Measurements from ENCODE around the gene XIRP1. TPM values are rescaled to one million over a fixed set of nuclear protein-coding genes. Genes with fewer than 3 reads are reported as not detected.
"Not testable (repeated sequence)": the region's sequence is repeated elsewhere in the genome, so short reads cannot be mapped to it uniquely, and the experiment has no call there.

XIRP1 gene
- total and polyA plus RNA-seq, 2 donors (not counting 1 experiment from before 2014, with no cell fraction given), result 0.05 TPM; not detected in 1

GRCh38 chr3:39173318-39174125 is 18.9 kb downstream of the XIRP1 start:
- H3K27me3 ChIP-seq (ENCODE audit: control insufficient read depth, insufficient read depth, low read length), result no peaks in the 10 kb centered on the region
- H3K9me3 ChIP-seq (ENCODE audit: control insufficient read depth, insufficient read depth, low read depth, low read length), result no peaks in the 10 kb centered on the region
- no peak overlapping the region for H3K9ac ChIP-seq (ENCODE audit: insufficient read depth, low read length)
- no peaks in the 10 kb centered on the region for H3K36me3 ChIP-seq (ENCODE audit: control insufficient read depth, insufficient read depth, low read length)
- no peak overlapping the region for H3K4me2 ChIP-seq (ENCODE audit: extremely low read depth, insufficient read depth, low read length)
- peaks cover 9% of the 10 kb centered on the region for H3K4me1 ChIP-seq (ENCODE audit: control insufficient read depth, extremely low read depth, insufficient read depth, low read length)
- H3K4me3 ChIP-seq (replicated peaks in 1 of 4; ENCODE audit: control extremely low read depth in 1 of 4, insufficient read depth in 1 of 4, low read depth in 3 of 4, low read length in 4 of 4), result no peak overlapping the region
- DNase-seq (ENCODE audit: low read depth in 2 of 2), result no peak
- H3K79me2 ChIP-seq (ENCODE audit: control insufficient read depth, insufficient read depth, low read length), result no peaks in the 10 kb centered on the region
- no peak overlapping the region for H2AFZ ChIP-seq (ENCODE audit: low read length)
- no peaks in the 10 kb centered on the region for H4K20me1 ChIP-seq (ENCODE audit: control insufficient read depth, extremely low read depth, insufficient read depth, low read length)
- H3K27ac ChIP-seq (ENCODE audit: insufficient read depth, low read length), result no peak overlapping the region
- TF ChIP-seq EZH2 (IDR thresholded peaks at IDR 0.05; ENCODE audit: low read length, missing control alignments) (no peak), CTCF (conservative IDR thresholded peaks at IDR 0.05 in 1 of 2, IDR thresholded peaks at IDR 0.05 in 1 of 2; ENCODE audit: low read depth in 1 of 2, low read length in 2 of 2) (no peak)

- no peaks in the 10 kb centered on the region for H3K36me3 ChIP-seq (ENCODE audit: control insufficient read depth, insufficient read depth, low read length)
These were observed 20.5 kb downstream of the XIRP1 start for GRCh38 chr3:39171860-39172259.

GRCh38 chr3:39170877-39171276 is 21.5 kb downstream of the XIRP1 start:
- not testable (repeated sequence) for H3K27ac ChIP-seq (ENCODE audit: insufficient read depth, low read length); H3K4me2 ChIP-seq (ENCODE audit: extremely low read depth, insufficient read depth, low read length); H3K4me3 ChIP-seq (replicated peaks in 1 of 4; ENCODE audit: control extremely low read depth in 1 of 4, insufficient read depth in 1 of 4, low read depth in 3 of 4, low read length in 4 of 4); H2AFZ ChIP-seq (ENCODE audit: low read length); H3K79me2 ChIP-seq (ENCODE audit: control insufficient read depth, insufficient read depth, low read length); H4K20me1 ChIP-seq (ENCODE audit: control insufficient read depth, extremely low read depth, insufficient read depth, low read length); H3K36me3 ChIP-seq (ENCODE audit: control insufficient read depth, insufficient read depth, low read length); H3K27me3 ChIP-seq (ENCODE audit: control insufficient read depth, insufficient read depth, low read length); H3K9me3 ChIP-seq (ENCODE audit: control insufficient read depth, insufficient read depth, low read depth, low read length); H3K9ac ChIP-seq (ENCODE audit: insufficient read depth, low read length); DNase-seq (ENCODE audit: low read depth in 2 of 2)
- H3K4me1 ChIP-seq (ENCODE audit: control insufficient read depth, extremely low read depth, insufficient read depth, low read length), result peaks cover 11% of the 10 kb centered on the region

More at GRCh38 chr3:39171860-39172259, 20.5 kb downstream of the XIRP1 start:
- Histone ChIP-seq H4K20me1 (ENCODE audit: control insufficient read depth, extremely low read depth, insufficient read depth, low read length) (no peaks in the 10 kb centered on the region), H2AFZ (ENCODE audit: low read length) (no peak overlapping the region), H3K4me3 (replicated peaks in 1 of 4; ENCODE audit: control extremely low read depth in 1 of 4, insufficient read depth in 1 of 4, low read depth in 3 of 4, low read length in 4 of 4) (no peak overlapping the region), H3K4me1 (ENCODE audit: control insufficient read depth, extremely low read depth, insufficient read depth, low read length) (peaks cover 5% of the 10 kb centered on the region), H3K9ac (ENCODE audit: insufficient read depth, low read length) (no peak overlapping the region), H3K27me3 (ENCODE audit: control insufficient read depth, insufficient read depth, low read length) (no peaks in the 10 kb centered on the region), H3K79me2 (ENCODE audit: control insufficient read depth, insufficient read depth, low read length) (no peaks in the 10 kb centered on the region), H3K4me2 (ENCODE audit: extremely low read depth, insufficient read depth, low read length) (no peak overlapping the region), H3K9me3 (ENCODE audit: control insufficient read depth, insufficient read depth, low read depth, low read length) (no peaks in the 10 kb centered on the region), H3K27ac (ENCODE audit: insufficient read depth, low read length) (no peak overlapping the region)
- TF ChIP-seq EZH2 (IDR thresholded peaks at IDR 0.05; ENCODE audit: low read length, missing control alignments), result no peak
- TF ChIP-seq CTCF (conservative IDR thresholded peaks at IDR 0.05 in 1 of 2, IDR thresholded peaks at IDR 0.05 in 1 of 2; ENCODE audit: low read depth in 1 of 2, low read length in 2 of 2), result no peak
- DNase-seq (ENCODE audit: low read depth in 2 of 2), result no peak

All from fibroblast of lung (primary cell).